AG09309 (cell line): ENCODE results near the gene ENG.

Experiments
- DNase-seq: peaks from one replicate; pipeline ENCODE4 v3.0.0-alpha.2; 2010; ENCODE audit warnings: low read depth
- H3K4me3 ChIP-seq: 2 replicates; pipeline ENCODE4 v1.5.1; 2011; ENCODE audit warnings: mild to moderate bottlenecking, low read depth, low read length, moderate library complexity; ENCODE audit not compliant: control insufficient read depth
- TF ChIP-seq, protein P1 (sequence below): IDR thresholded peaks from 2 replicates; pipeline ENCODE4 v1.5.1; 2011; ENCODE audit warnings: mild to moderate bottlenecking, low read depth, low read length, inconsistent platforms; ENCODE audit not compliant: insufficient read depth, control insufficient read depth; ENCODE audit errors: missing control alignments

Gene ENG

DNA sequence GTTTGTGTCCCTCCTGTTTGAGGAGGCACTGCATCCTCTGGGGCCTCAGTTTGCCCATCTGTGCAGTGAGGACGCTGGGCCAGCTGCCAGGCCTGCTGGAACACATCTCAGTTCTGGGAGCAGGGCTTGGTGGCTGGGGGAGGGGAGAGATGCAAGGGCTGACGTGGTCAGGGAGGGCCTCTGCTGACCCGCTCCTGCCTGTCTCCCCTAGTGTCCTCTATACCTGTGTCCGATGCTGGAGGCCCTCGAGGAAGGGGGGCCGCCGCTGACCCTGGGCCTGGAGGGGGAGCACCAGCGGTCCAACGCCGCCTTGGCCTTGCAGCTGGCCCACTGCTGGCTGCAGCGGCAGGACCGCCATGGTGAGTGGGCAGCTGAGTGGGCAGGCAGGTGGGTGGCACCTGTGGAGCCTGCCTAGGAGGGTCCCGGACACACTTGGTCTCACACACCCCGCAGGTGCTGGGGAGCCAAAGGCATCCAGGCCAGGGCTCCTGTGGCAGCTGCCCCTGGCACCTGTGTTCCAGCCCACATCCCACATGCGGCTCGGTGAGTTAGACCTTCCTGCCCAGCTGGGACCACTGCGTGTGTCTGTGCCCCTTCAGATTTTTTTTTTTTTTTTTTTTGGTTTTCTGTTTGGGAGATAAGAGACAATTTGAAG lies 46.0 kb downstream of the ENG start:
- TF ChIP-seq, protein P1, sequence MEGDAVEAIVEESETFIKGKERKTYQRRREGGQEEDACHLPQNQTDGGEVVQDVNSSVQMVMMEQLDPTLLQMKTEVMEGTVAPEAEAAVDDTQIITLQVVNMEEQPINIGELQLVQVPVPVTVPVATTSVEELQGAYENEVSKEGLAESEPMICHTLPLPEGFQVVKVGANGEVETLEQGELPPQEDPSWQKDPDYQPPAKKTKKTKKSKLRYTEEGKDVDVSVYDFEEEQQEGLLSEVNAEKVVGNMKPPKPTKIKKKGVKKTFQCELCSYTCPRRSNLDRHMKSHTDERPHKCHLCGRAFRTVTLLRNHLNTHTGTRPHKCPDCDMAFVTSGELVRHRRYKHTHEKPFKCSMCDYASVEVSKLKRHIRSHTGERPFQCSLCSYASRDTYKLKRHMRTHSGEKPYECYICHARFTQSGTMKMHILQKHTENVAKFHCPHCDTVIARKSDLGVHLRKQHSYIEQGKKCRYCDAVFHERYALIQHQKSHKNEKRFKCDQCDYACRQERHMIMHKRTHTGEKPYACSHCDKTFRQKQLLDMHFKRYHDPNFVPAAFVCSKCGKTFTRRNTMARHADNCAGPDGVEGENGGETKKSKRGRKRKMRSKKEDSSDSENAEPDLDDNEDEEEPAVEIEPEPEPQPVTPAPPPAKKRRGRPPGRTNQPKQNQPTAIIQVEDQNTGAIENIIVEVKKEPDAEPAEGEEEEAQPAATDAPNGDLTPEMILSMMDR: no peak
- DNase-seq: no peak
- no peak overlapping the region for H3K4me3 ChIP-seq

DNA sequence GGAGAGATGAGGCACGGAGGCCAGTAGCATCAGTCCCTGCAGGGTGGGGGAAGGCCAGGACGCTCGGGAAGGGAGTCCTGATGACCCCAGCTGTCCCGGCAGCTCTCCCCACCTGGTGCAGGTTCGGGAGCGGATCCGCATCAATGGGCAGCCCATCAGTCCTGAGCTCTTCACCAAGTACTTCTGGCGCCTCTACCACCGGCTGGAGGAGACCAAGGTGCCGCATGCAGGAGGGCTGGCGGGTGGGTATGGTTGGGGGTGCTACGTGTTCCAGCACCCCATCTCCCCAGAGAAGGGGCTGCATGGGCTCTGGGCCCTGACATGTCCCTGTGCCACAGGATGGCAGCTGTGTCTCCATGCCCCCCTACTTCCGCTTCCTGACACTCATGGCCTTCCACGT lies 47.6 kb downstream of the ENG start:
- TF ChIP-seq, protein P1: no peak
- no peak for DNase-seq
- no peak overlapping the region for H3K4me3 ChIP-seq

DNA sequence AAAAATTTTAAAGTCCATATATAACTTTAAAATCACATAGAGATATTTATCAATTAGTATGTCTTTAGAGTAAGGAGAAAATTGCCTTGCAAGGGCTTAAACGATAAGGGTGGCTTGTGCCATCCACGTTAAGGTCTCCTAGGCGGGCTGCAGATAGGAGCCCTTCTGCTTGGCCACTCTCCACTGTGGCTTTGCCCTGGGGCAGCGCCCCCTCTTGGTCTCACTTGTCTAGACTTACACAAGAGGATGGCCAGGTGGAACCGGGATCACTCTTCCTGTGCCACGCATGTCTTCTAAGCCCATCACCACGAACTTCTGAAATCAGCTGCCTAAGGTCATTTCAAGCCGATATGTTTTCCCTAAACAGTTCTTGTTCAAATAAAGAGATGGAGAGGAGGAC lies 48.8 kb downstream of the ENG start:
- TF ChIP-seq, protein P1: peak; percentile 52
- DNase-seq: no peak
- H3K4me3 ChIP-seq: no peak overlapping the region

DNA sequence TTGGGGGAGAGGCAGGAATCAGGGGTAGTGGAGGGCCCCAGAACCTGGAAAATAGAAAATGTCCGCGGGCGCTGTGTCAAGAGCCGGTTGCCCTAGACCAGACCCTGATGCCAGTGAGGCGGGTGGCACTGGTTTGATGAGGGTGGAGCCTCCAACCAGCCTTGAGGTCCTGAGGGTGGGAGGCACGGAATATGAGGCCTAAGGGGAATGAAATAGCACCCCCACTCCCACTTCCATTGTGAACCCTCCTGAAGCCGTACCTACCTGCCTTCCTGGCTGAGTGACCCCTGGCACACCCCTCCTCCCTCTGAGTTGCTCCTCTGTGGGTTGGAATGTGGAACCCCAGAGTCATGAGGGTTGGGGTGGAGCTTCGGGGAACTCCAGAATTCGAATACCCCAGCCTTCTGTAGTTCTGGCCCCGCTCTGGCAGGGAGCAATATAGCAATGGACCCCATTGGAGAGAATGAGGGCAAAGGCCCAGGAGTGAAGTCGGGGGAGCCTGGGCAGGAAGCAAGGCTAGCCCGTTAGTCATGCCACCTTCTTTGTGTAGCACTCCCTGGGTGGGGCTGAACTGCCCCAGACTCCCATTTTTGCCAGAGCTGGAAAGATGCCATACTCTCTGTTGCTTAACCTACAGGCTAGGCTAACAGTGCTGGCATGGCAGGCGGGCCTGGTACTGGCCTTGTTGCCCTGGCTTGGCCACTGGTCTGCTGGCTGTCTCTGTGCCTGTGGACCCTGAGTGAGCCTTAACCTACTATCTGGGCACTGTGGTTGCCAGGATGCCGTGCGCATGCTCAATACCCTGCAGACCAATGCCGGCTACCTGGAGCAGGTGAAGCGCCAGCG lies 50.7 kb downstream of the ENG start:
- H3K4me3 ChIP-seq: peak overlapping the region; percentile 61
- TF ChIP-seq, protein P1: no peak
- no peak for DNase-seq

DNA sequence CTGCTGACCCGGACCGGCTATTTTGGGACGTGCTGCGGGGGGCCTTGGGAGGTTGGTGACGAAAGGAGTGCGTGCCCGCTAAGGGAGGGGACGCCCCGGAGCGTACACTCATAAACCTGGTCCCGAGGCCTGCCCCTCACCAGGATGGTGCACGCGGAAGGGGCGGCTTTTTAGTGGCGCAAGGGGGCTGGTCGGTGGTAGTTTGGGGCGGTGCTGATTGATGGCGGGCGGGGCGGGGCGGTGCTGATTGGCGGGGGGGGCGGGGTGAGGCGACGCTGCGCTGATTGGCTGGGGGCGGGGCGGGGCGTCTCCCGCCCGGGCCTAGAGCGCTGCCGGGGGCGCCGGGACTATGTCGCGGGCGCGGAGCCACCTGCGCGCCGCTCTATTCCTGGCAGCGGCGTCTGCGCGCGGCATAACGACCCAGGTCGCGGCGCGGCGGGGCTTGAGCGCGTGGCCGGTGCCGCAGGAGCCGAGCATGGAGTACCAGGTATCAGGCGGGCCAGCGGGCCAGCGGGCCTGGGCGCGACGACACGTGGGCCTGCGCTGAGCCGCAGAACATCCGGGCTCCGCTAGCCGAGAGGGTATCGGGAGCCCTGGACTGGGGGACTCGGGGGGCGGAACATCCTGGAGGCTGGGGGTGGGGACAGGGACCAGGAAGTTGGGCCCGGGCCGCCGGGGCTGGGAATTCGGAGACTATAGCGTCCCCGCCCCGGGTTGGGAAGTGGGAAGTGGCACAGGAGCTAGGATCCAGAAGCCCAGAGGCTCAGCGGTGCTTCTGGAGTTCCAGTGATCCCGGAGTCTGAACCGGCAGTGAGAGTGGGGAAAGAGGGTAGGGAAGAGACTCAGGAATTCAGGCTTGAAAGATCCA lies 51.6 kb downstream of the ENG start, which contains the start of gene FPGS:
Gene FPGS (plus strand): TSS at position 307 of the 868 bp plus-strand sequence. CDS start 43 bp downstream, at position 350.
- no peak for DNase-seq
- TF ChIP-seq, protein P1: no peak
- H3K4me3 ChIP-seq: peak within 1 kb of the TSS; percentile 61

DNA sequence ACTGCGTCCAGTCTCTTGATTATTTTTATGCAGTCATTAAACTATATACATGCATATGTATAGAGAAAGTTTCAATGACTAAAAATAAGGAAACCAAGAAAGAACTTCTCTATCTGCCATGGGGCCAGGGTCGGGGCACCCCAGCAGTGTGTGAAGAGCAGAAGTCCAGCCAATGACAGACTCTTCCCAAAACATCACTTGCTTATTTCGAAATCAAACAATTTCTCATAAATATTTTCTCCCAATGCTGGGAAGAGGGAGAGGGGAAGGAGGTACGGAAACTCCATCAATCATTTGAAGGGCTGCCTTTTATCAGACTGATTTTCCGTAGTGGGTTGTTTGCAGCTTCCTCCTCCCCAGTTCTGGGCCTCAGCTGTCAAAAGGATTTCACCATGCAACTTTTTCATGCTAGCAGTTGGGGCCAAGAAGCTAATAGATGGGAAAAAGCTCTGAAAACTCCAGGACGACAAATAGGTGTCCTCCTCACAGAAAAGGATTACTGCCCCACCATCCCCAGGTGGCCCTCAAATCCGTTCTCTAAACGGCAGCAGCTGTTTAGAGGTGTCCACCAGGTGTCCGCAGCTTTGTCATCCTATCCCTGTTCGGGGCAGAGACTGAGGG lies 52.4 kb downstream of the ENG start:
- no peak for DNase-seq
- TF ChIP-seq, protein P1: no peak
- H3K4me3 ChIP-seq: peak overlapping the region; percentile 49
